ENCODE results near the gene CA9. TPM values are rescaled to one million over a fixed set of nuclear protein-coding genes. Genes with fewer than 3 reads are reported as not detected.
A peak's percentile ranks its signal among the peaks of the same experiment; 100 is the strongest.

CA9 gene
- total RNA-seq, 4 donors from 2014 or later, result 2.2 TPM; not detected in 3

GRCh38 chr9:35656348-35656747 lies 17.4 kb upstream of the CA9 start:
- Histone ChIP-seq H3K36me3 (peaks cover 0 to 17% (median 9%) of the 10 kb centered on the region in 4 donors), H3K27me3 (no peaks in the 10 kb centered on the region), H3K4me3 (peak overlapping the region in 1 of 4 donors; percentile 97), H3K27ac (replicated peaks in 1 of 4) (peak overlapping the region; percentile 95 to 99 (median 98)), H3K9me3 (no peaks in the 10 kb centered on the region), H3K4me1 (peaks cover 33 to 41% (median 38%) of the 10 kb centered on the region in 4 donors)
- DNase-seq (ENCODE audit: extremely low spot score), result peak; percentile 82
- WGBS, result 78% methylated on average over 15 of the region's 17 CpGs
- intact Hi-C loops (cut with DNase I), result no loop called here
- no peak for TF ChIP-seq CTCF (IDR thresholded peaks at IDR 0.05)
- no peak for TF ChIP-seq POLR2AphosphoS5 (IDR thresholded peaks at IDR 0.05)
- TF ChIP-seq EP300 (IDR thresholded peaks at IDR 0.05), result no peak
- no peak for TF ChIP-seq POLR2A (IDR thresholded peaks at IDR 0.05; ENCODE audit: low read depth)

- intact Hi-C loops (cut with DNase I), result no loop called here
These were observed 16.7 kb upstream of the CA9 start for GRCh38 chr9:35656831-35657545.

GRCh38 chr9:35657546-35658136 lies 16.1 kb upstream of the CA9 start, which contains the start of gene RMRP:
TSS of gene RMRP (minus strand) at chr9:35658019.
- H3K4me1 ChIP-seq, result peaks cover 43 to 54% (median 51%) of the 10 kb centered on the region in 4 donors
- H3K9me3 ChIP-seq, result no peaks in the 10 kb centered on the region
- TF ChIP-seq CTCF (IDR thresholded peaks at IDR 0.05) (peak in 2 of 3 experiments; percentile 41 to 53), POLR2AphosphoS5 (IDR thresholded peaks at IDR 0.05) (peak in 1 of 2 donors; percentile 99), POLR2A (IDR thresholded peaks at IDR 0.05; ENCODE audit: low read depth) (peak; percentile 58), EP300 (IDR thresholded peaks at IDR 0.05) (peak; percentile 97)
- 0% methylated on average over 24 of the region's 42 CpGs for WGBS
- peak; percentile 99 for DNase-seq (ENCODE audit: extremely low spot score)
- intact Hi-C loops (cut with DNase I), result loop anchor here (2.0 kb wide), 2 partner anchors 33 to 71 kb away; no protein-coding TSS in a partner anchor
- peak within 1 kb of the TSS; percentile 68 to 97 (median 82) for H3K4me3 ChIP-seq
- peaks cover 0 to 20% (median 9%) of the 10 kb centered on the region in 4 donors for H3K36me3 ChIP-seq
- H3K27ac ChIP-seq (replicated peaks in 1 of 4), result peak within 1 kb of the TSS; percentile 95 to 99 (median 98)
- no peaks in the 10 kb centered on the region for H3K27me3 ChIP-seq

More at GRCh38 chr9:35656831-35657545, 16.7 kb upstream of the CA9 start:
- DNase-seq (ENCODE audit: extremely low spot score), result peak; percentile 92
- Histone ChIP-seq H3K9me3 (no peaks in the 10 kb centered on the region), H3K4me1 (peaks cover 39 to 47% (median 45%) of the 10 kb centered on the region in 4 donors), H3K36me3 (peaks cover 0 to 20% (median 9%) of the 10 kb centered on the region in 4 donors), H3K27ac (replicated peaks in 1 of 4) (peak overlapping the region; percentile 95 to 99 (median 98)), H3K27me3 (no peaks in the 10 kb centered on the region), H3K4me3 (peak overlapping the region; percentile 68 to 97 (median 82))
- WGBS, result 20% methylated on average over 25 of the region's 25 CpGs
- TF ChIP-seq EP300 (IDR thresholded peaks at IDR 0.05), result no peak
- no peak for TF ChIP-seq POLR2A (IDR thresholded peaks at IDR 0.05; ENCODE audit: low read depth)
- TF ChIP-seq CTCF (IDR thresholded peaks at IDR 0.05), result no peak
- no peak for TF ChIP-seq POLR2AphosphoS5 (IDR thresholded peaks at IDR 0.05)

GRCh38 chr9:35658137-35658967 lies 15.4 kb upstream of the CA9 start, which contains the start of gene CCDC107:
TSS of gene CCDC107 (plus strand) at chr9:35658292. CDS start at chr9:35658380, 88 bp downstream.
- Histone ChIP-seq H3K27me3 (no peaks in the 10 kb centered on the region), H3K4me1 (peaks cover 43 to 61% (median 58%) of the 10 kb centered on the region in 4 donors), H3K9me3 (no peaks in the 10 kb centered on the region), H3K4me3 (peak within 1 kb of the TSS; percentile 68 to 97 (median 82)), H3K36me3 (peaks cover 0 to 20% (median 9%) of the 10 kb centered on the region in 4 donors), H3K27ac (replicated peaks in 1 of 4) (peak within 1 kb of the TSS; percentile 95 to 99 (median 98))
- no peak for DNase-seq (ENCODE audit: extremely low spot score)
- intact Hi-C loops (cut with DNase I), result loop anchor here (2.0 kb wide), 2 partner anchors 32 to 70 kb away; no protein-coding TSS in a partner anchor
- TF ChIP-seq POLR2A (IDR thresholded peaks at IDR 0.05; ENCODE audit: low read depth) (peak; percentile 95), EP300 (IDR thresholded peaks at IDR 0.05) (no peak), POLR2AphosphoS5 (IDR thresholded peaks at IDR 0.05) (peak in 1 of 2 donors; percentile 79), CTCF (IDR thresholded peaks at IDR 0.05) (peak in 2 of 3 experiments; percentile 38 to 50)
- WGBS, result 0% methylated on average over 9 of the region's 67 CpGs

Measured in esophagus muscularis mucosa (tissue), 4 donors.